Panc1 (cell line): ENCODE results near the gene PCSK7. TPM values are rescaled to one million over a fixed set of nuclear protein-coding genes. Genes with fewer than 3 reads are reported as not detected.

ENCODE experiments used
- ATAC-seq: fragments of 200-7000 bp; cut with Tn5 transposase; 2 replicates; pipeline ENCODE4 v1.9.1; 2020; ENCODE audit warnings: mild to moderate bottlenecking, moderate library complexity
- BruUV-seq: library from RNA; stranded (reverse); fragments of 400-500 nt; replicated peaks from 2 replicates; lab custom pipeline; 2021; lab: Mats Ljungman, UMichigan
- CTCF ChIA-PET: fragments of 300-600 bp; sonication (Branson Sonifier 250); formaldehyde crosslinking; loops from one replicate; lab custom pipeline; 2022; ENCODE audit warnings: antibody characterized with exemption; lab: Charles Lee
- POLR2A ChIA-PET: fragments of 300-600 bp; sonication (Branson Sonifier 250); formaldehyde crosslinking; loops from one replicate; lab custom pipeline; 2022; ENCODE audit warnings: antibody characterized with exemption; lab: Charles Lee
- DNase-seq: peaks from one replicate; pipeline ENCODE4 v3.0.0-alpha.2; 2010; ENCODE audit warnings: low read depth, low spot score
- H3K27ac ChIP-seq: 2 replicates; pipeline ENCODE4 v1.5.1; 2011; ENCODE audit warnings: mild to moderate bottlenecking, low read length, inconsistent platforms
- H3K27me3 ChIP-seq: fragments of 200-500 bp; sonication (Bioruptor generic); 2 replicates; pipeline ENCODE4 v1.6.0; 2014; ENCODE audit warnings: low read length, inconsistent platforms; ENCODE audit not compliant: control insufficient read depth, insufficient read depth
- H3K36me3 ChIP-seq: fragments of 200-500 bp; sonication (Bioruptor generic); 2 replicates; pipeline ENCODE4 v1.5.1; 2014; ENCODE audit warnings: inconsistent platforms, mild to moderate bottlenecking, low read length, moderate library complexity; ENCODE audit not compliant: control insufficient read depth, insufficient read depth
- H3K4me1 ChIP-seq: 2 replicates; pipeline ENCODE4 v1.5.1; 2011; ENCODE audit warnings: inconsistent platforms, mild to moderate bottlenecking, low read length, moderate library complexity; ENCODE audit not compliant: control insufficient read depth, insufficient read depth
- H3K4me3 ChIP-seq, 2 experiments: 2 replicates each; pipeline ENCODE4 v1.5.1; 2011 to 2012; ENCODE audit warnings: low read depth in 2 of 2, low read length in 2 of 2, mild to moderate bottlenecking in 2 of 2, inconsistent platforms in 1 of 2, moderate library complexity in 1 of 2
- H3K9me3 ChIP-seq: fragments of 200-500 bp; sonication (Bioruptor generic); 2 replicates; pipeline ENCODE4 v1.5.1; 2014; ENCODE audit warnings: low read depth, mild to moderate bottlenecking, inconsistent platforms, low read length, moderate library complexity; ENCODE audit not compliant: control insufficient read depth, insufficient read depth
- CTCF ChIP-seq: fragments of 450-650 bp; IDR thresholded peaks from 2 replicates; pipeline ENCODE4 v1.5.1; 2017; ENCODE audit warnings: mild to moderate bottlenecking
- POLR2AphosphoS5 ChIP-seq: IDR thresholded peaks from 2 replicates; pipeline ENCODE4 v1.6.1; 2012; ENCODE audit warnings: mild to moderate bottlenecking, low read depth, low read length, moderate library complexity
- REST ChIP-seq, 2 experiments: IDR thresholded peaks; 2 replicates each; pipeline ENCODE4 v1.6.1; 2011 to 2012; ENCODE audit warnings: low read depth in 2 of 2, control low read depth in 1 of 2, low read length in 1 of 2, mild to moderate bottlenecking in 1 of 2, moderate library complexity in 1 of 2; ENCODE audit not compliant: insufficient read depth in 1 of 2
- SIN3A ChIP-seq: IDR thresholded peaks from 2 replicates; pipeline ENCODE4 v1.6.1; 2012; ENCODE audit warnings: low read depth, mild to moderate bottlenecking, low read length, moderate library complexity, borderline replicate concordance; ENCODE audit not compliant: insufficient read depth
- TCF7L2 ChIP-seq: IDR thresholded peaks from 2 replicates; pipeline ENCODE4 v1.6.1; 2011; ENCODE audit warnings: mild to moderate bottlenecking, low read depth, low read length, inconsistent platforms
- in situ Hi-C: cut with HindIII; loops from 2 replicates; pipeline ENCODE4 v1.10.0; 2016; ENCODE audit warnings: low sequenced_read_pairs, low pct_unique_long_range_greater_than_20kb
- intact Hi-C: fragments of 100-400 bp; cut with micrococcal nuclease; formaldehyde crosslinking; loops from one replicate; pipeline ENCODE4 v1.10.0; 2022; ENCODE audit not compliant: unreplicated experiment
- total RNA-seq: library from RNA; stranded (reverse); gene quantifications from one replicate; pipeline ENCODE4 v1.2.1, GENCODE V29; 2021; ENCODE audit not compliant: unreplicated experiment

The PCSK7 gene
- total RNA-seq, 1 experiment from 2014 or later, result 60.6 TPM

- ATAC-seq (no peak), DNase-seq (no peak)
- Histone ChIP-seq H3K27me3 (no peaks in the 10 kb centered on the region), H3K4me3 (no peak overlapping the region), H3K4me1 (no peaks in the 10 kb centered on the region), H3K27ac (no peak overlapping the region), H3K36me3 (0 out of 2 replicates have a peak, but pooled peaks cover 2% of the 10 kb centered on the region), H3K9me3 (no peaks in the 10 kb centered on the region)
- BruUV-seq, result no TSS peak
- ChIA-PET POLR2A (no interaction called here), CTCF (interaction anchor here (0.6 kb wide), 2 partner anchors 72 to 78 kb away, joined by 3 to 7 read pairs; no protein-coding TSS in a partner anchor)
- no peak for TF ChIP-seq CTCF
- TF ChIP-seq POLR2AphosphoS5, result no peak
- TF ChIP-seq SIN3A, result no peak
- no peak for TF ChIP-seq TCF7L2
- TF ChIP-seq REST (IDR thresholded peaks at IDR 0.05; ENCODE audit: insufficient read depth in 1 of 2, low read depth in 2 of 2, low read length in 1 of 2), result no peak
- in situ Hi-C loops (no loop called here), intact Hi-C loops (loop anchor here (10.0 kb wide), 2 partner anchors 47 to 337 kb away; partner anchors contain the start of gene SIDT2)
These were observed 9.9 kb downstream of the PCSK7 start for GRCh38 chr11:117221775-117222517.

- Histone ChIP-seq H3K36me3 (0 out of 2 replicates have a peak, but pooled peaks cover 2% of the 10 kb centered on the region), H3K27ac (no peak overlapping the region), H3K4me3 (no peak overlapping the region), H3K9me3 (no peaks in the 10 kb centered on the region), H3K4me1 (no peaks in the 10 kb centered on the region), H3K27me3 (no peaks in the 10 kb centered on the region)
- DNase-seq (no peak), ATAC-seq (no peak)
- intact Hi-C loops, result loop anchor here (10.0 kb wide), 2 partner anchors 46 to 336 kb away; partner anchors contain the start of gene SIDT2
- ChIA-PET CTCF (no interaction called here), POLR2A (interaction anchor here (0.6 kb wide), 1 partner anchor 372 kb away, joined by 3 read pairs; no protein-coding TSS in a partner anchor)
- in situ Hi-C loops, result no loop called here
- no TSS peak for BruUV-seq
- TF ChIP-seq TCF7L2, result no peak
- no peak for TF ChIP-seq SIN3A
- TF ChIP-seq CTCF, result no peak
- TF ChIP-seq REST (IDR thresholded peaks at IDR 0.05; ENCODE audit: insufficient read depth in 1 of 2, low read depth in 2 of 2, low read length in 1 of 2), result no peak
- no peak for TF ChIP-seq POLR2AphosphoS5
These were observed 10.7 kb downstream of the PCSK7 start for GRCh38 chr11:117220999-117221774.
